T47D (cell line): ENCODE measurements around the gene HARS2.
A peak's percentile ranks its signal among the peaks of the same experiment; 100 is the strongest.
"Not testable (repeated sequence)": the region's sequence is repeated elsewhere in the genome, so short reads cannot be mapped to it uniquely, and the experiment has no call there.

Source experiments
- DNase-seq, 2 experiments: peaks; one replicate each; pipeline versions ENCODE4 v3.0.0 to v3.0.0-alpha.2; 2011 to 2012; ENCODE audit warnings: low read depth in 1 of 2, low spot score in 1 of 2
- JUND ChIP-seq: IDR thresholded peaks from 2 replicates; pipeline ENCODE4 v1.6.1; 2012; ENCODE audit warnings: low read depth
- in situ Hi-C: cut with HindIII; loops from 2 replicates; pipeline ENCODE4 v1.10.0; 2016; ENCODE audit warnings: low sequenced_read_pairs, low pct_unique_long_range_greater_than_20kb

Gene HARS2, protein sequence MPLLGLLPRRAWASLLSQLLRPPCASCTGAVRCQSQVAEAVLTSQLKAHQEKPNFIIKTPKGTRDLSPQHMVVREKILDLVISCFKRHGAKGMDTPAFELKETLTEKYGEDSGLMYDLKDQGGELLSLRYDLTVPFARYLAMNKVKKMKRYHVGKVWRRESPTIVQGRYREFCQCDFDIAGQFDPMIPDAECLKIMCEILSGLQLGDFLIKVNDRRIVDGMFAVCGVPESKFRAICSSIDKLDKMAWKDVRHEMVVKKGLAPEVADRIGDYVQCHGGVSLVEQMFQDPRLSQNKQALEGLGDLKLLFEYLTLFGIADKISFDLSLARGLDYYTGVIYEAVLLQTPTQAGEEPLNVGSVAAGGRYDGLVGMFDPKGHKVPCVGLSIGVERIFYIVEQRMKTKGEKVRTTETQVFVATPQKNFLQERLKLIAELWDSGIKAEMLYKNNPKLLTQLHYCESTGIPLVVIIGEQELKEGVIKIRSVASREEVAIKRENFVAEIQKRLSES

DNA sequence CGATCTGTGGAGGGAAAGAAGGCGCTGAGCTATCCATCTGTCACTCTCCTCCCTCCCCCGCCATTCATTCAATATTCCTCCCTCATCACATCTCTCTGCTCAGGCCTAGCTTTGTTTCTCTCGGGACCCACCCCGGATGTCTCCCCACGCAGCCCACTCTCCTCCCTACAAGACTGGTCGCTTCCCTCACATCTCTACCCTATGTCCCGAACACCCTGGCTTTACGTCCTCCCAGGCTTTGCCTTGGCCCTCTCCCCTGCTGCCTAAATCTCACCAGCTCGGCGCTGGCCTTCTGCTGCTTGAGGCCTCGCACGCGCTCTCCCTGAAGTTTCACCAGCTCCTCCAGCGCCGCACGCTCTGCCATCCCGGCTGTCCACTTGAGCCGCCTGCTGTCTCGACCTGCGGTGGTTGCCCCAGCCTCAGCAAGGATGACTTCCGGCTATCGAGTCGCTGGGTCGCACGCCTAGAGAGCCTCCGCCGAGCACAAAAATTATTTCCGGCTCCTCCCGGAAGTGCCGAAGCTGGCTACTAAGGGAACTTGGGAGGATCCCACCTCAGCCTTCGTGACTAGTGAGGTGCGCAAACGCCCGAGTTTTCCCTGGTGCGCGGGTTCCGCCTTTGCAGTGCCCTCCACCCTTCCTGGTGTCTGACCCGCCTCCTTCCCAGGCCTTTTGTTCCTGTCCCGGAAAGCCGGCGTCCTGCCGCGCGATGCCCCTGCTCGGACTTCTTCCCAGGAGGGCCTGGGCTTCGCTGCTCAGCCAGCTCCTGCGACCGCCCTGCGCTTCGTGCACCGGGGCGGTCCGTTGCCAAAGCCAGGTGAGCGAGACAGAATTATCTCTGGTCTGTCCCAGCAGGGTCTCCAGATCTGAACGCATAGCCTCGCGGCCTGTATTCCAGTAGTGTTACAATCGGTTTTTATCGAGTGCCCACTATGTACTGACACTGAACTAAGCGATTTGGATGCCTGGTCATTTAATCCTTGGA lies at the start of gene HARS2, which contains the start of gene HARS1:
Gene HARS2 (plus strand): TSS at position 515 of the 984 bp plus-strand sequence. CDS start 194 bp downstream, at position 709.
Gene HARS1 (minus strand): TSS at position 430 of the 984 bp plus-strand sequence. CDS start 66 bp downstream, at position 364.
- no peak for TF ChIP-seq JUND
- peak; percentile 95 to 97 for DNase-seq
- in situ Hi-C loops: no loop called here

- TF ChIP-seq JUND: no peak
- DNase-seq: no peak
- in situ Hi-C loops: no loop called here
Measured at GRCh38 chr5:140641716-140642115, 49.5 kb upstream of the HARS2 start.

GRCh38 chr5:140642718-140643117 lies 48.5 kb upstream of the HARS2 start:
- in situ Hi-C loops: no loop called here
- no peak for TF ChIP-seq JUND
- no peak for DNase-seq

GRCh38 chr5:140647042-140647419 lies 44.2 kb upstream of the HARS2 start:
- no peak for DNase-seq
- no peak for TF ChIP-seq JUND
- in situ Hi-C loops: no loop called here

DNA sequence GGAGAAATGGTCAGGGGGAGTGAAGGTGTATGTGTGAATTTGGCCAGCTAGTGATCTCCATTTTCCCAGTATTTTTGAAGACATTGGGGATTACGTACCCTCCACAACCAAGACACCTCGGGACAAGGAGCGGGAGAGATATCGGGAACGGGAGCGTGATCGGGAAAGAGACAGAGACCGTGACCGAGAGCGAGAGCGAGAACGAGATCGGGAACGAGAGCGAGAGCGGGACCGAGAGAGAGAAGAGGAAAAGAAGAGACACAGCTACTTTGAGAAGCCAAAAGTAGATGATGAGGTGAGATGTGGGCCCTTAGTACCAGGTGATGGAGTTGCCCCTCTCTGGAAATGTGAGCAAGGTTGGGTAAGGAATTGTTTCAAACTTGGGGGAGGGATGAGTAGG lies 32.4 kb upstream of the HARS2 start:
- DNase-seq: no peak
- TF ChIP-seq JUND: no peak

GRCh38 chr5:140660371-140660770 lies 30.9 kb upstream of the HARS2 start:
- in situ Hi-C loops, DNase-seq: not testable (repeated sequence)

More for the DNA sequence above, 32.4 kb upstream of the HARS2 start:
- in situ Hi-C loops: no loop called here

DNA sequence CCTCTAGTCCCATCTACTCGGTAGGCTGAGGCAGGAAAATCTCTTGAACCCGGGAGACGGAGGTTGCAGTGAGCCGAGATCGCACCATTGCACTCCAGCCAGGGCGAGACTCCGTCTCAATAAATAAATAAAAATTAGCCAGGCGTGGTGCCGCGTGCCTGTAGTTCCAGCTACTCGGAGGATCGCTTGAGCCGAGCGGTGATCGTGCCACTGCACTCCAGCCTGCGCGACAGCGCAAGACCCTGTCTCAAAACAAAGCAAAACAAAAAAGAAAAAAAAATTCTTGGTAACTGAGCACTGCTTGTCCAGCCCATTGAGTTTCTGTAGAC lies 27.3 kb upstream of the HARS2 start:
- in situ Hi-C loops: no loop called here
- no peak for TF ChIP-seq JUND
- no peak for DNase-seq

DNA sequence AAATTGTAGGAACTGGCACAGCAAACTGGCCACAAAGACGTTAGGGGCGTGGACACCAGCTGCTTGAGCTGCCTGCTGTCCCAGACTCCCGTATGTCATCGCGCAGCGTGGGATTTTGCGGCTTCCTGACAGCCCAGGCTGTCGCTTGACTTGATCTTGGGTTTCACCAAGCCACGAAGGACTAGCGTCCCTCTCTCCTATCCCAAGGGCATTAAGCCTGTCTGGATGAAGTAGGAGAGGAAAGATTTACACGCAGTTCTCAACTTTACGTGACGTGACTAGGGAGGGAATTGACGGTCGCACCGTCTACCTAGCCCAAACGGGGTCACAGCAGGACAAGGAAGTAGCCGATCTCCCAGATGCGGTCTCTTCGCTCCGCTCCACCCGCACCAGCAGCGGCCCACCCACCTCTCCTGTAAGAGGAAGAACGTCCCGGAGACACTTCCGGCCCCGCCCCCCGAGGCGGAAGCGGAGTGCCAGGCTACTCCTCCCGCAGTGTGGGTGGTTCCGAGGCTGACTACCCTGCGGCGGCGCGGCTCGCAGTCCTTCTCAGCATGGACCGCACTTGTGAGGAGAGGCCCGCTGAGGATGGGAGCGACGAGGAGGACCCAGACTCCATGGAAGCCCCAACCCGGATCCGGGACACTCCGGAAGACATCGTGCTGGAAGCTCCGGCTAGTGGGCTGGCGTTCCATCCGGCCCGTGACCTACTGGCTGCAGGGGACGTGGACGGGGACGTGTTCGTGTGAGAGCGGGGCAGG lies 26.7 kb upstream of the HARS2 start, which contains the start of gene WDR55:
Gene WDR55 (plus strand): TSS at position 546 of the 761 bp plus-strand sequence. CDS start 9 bp downstream, at position 555.
- peak; percentile 19; the same call in 1 of the 2 replicates for TF ChIP-seq JUND
- DNase-seq: peak; percentile 95 to 99
- in situ Hi-C loops: no loop called here

- DNase-seq, in situ Hi-C loops: not testable (repeated sequence)
Measured at GRCh38 chr5:140671035-140671434, 20.2 kb upstream of the HARS2 start.

DNA sequence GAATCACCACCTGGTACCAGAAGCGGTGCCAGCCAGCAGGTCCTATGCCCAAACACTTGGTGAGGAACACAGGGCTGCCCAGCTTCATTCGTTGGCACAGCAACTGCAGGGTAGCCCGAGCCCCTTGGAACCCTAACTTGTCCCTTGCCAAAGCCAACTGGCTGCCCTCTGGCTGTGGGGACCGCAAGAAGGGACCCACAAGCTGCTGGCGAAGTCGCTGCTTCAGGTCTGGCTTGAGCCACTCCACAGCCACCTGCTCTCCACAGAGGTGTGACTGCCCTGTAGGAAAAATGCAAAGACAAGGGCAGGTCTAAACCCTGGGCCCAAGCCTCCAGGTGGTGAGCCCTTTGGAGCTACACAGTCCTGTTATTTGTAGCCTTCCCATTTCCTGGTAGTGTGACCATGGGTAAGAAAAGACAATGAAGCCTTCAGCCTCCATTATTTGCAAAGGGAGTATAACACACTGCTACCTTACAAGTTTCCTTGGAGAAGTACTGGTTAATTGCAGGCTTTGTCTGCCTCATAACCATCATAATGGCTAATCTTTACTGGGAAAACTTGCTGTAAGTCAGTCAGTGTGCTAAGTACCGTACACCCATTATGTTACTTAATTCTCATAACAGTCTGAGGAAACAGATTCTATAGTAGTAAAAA lies 19.7 kb upstream of the HARS2 start:
- TF ChIP-seq JUND: no peak
- DNase-seq: no peak
- in situ Hi-C loops: no loop called here

DNA sequence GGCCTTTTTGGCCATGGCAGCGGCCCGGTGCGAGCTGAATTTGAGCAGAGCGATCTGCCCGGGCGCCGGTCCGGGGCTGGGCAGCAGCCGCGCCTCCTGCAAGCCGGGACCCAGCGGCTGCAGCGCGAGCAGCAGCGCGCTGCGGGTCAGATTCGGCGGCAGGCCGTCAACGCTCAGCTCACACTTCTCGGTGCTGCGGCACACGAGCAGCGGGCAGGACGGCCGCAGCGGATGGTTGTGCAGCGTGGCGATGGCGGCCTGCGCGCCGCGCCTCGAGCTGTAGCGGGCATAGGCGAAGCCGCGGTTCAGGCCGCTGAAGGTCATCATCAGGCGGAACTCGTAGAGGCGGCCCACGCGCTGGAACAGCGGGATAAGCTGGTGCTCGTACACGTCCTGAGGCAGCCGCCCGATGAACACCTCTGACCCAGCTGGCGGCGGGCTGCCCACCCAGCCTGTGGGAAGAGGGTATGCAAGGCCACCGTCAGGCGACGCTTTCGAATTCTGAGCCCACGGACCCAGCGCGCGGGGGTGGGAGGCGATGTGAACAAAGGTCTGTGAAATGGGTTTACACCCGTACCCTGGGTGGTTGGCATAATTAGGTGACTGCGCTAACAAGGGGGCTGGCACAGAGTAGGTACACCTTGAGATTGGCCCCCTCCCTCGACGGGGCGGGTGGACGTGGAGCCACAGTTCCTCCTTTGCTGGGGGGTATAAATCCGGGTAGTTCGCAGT lies 18.6 kb upstream of the HARS2 start:
- in situ Hi-C loops: no loop called here
- DNase-seq: no peak
- TF ChIP-seq JUND: no peak
